ENCODE data around the gene RBCK1.
"Not testable (repeated sequence)": the region's sequence is repeated elsewhere in the genome, so short reads cannot be mapped to it uniquely, and the experiment has no call there.

The RBCK1 gene

DNA sequence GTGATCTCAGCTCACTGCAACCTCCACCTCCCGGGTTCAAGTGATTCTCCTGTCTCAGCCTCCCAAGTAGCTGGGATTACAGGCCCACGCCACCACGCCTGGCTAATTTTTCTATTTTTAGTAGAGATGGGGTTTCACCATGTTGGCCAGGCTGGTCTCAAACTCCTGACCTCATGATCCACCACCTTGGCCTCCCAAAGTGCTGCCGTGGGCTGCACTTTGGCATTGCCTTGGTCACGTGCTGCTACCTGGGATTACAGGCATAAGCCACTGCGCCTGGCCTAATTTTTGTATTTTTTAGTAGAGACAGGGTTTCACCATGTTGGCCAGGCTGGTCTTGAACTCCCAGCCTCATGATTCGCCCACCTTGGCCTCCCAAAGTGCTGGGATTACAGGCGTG is 21.5 kb upstream of the RBCK1 start:
- ATAC-seq, result not testable (repeated sequence)

DNA sequence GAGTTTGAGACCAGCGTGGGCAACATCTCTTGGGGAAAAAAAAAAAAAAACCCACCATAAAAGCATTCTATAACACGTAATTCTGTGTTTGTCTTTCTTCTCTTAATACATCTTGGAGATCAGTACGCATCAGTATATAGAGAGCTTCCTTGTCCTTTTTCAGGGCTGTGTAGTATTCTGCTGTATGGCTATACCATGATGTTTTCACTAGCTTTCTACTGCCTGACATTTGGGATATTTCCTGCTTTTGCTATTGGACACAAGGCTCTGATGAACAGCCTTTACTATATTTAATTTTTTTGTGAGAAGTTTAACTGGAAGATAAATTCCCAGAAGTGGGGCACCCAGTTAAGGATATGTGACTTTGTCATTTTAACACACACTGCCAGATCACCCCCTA is 20.6 kb upstream of the RBCK1 start:
- no peak for ATAC-seq
- TF ChIP-seq TCF4 (CRISPR knock-in tag; IDR thresholded peaks at IDR 0.05; ENCODE audit: borderline replicate concordance) (no peak), OSR1 (CRISPR knock-in tag; IDR thresholded peaks at IDR 0.05) (no peak), ZNF565 (CRISPR knock-in tag; conservative IDR thresholded peaks at IDR 0.05; ENCODE audit: low read depth) (no peak), ISL1 (CRISPR knock-in tag; IDR thresholded peaks at IDR 0.05) (no peak), ZNF8 (CRISPR knock-in tag; IDR thresholded peaks at IDR 0.05) (peak; percentile 87), ARNTL (CRISPR knock-in tag; IDR thresholded peaks at IDR 0.05; ENCODE audit: borderline replicate concordance, low read depth) (no peak)
- TF ChIP-seq, protein P1, sequence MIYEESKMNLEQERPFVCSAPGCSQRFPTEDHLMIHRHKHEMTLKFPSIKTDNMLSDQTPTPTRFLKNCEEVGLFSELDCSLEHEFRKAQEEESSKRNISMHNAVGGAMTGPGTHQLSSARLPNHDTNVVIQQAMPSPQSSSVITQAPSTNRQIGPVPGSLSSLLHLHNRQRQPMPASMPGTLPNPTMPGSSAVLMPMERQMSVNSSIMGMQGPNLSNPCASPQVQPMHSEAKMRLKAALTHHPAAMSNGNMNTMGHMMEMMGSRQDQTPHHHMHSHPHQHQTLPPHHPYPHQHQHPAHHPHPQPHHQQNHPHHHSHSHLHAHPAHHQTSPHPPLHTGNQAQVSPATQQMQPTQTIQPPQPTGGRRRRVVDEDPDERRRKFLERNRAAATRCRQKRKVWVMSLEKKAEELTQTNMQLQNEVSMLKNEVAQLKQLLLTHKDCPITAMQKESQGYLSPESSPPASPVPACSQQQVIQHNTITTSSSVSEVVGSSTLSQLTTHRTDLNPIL (CRISPR knock-in tag; IDR thresholded peaks at IDR 0.05; ENCODE audit: low read depth), result no peak
- TF ChIP-seq, protein P2, sequence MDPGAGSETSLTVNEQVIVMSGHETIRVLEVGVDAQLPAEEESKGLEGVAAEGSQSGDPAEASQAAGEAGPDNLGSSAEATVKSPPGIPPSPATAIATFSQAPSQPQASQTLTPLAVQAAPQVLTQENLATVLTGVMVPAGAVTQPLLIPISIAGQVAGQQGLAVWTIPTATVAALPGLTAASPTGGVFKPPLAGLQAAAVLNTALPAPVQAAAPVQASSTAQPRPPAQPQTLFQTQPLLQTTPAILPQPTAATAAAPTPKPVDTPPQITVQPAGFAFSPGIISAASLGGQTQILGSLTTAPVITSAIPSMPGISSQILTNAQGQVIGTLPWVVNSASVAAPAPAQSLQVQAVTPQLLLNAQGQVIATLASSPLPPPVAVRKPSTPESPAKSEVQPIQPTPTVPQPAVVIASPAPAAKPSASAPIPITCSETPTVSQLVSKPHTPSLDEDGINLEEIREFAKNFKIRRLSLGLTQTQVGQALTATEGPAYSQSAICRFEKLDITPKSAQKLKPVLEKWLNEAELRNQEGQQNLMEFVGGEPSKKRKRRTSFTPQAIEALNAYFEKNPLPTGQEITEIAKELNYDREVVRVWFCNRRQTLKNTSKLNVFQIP (CRISPR knock-in tag; IDR thresholded peaks at IDR 0.05; ENCODE audit: borderline replicate concordance, low read depth), result no peak

DNA sequence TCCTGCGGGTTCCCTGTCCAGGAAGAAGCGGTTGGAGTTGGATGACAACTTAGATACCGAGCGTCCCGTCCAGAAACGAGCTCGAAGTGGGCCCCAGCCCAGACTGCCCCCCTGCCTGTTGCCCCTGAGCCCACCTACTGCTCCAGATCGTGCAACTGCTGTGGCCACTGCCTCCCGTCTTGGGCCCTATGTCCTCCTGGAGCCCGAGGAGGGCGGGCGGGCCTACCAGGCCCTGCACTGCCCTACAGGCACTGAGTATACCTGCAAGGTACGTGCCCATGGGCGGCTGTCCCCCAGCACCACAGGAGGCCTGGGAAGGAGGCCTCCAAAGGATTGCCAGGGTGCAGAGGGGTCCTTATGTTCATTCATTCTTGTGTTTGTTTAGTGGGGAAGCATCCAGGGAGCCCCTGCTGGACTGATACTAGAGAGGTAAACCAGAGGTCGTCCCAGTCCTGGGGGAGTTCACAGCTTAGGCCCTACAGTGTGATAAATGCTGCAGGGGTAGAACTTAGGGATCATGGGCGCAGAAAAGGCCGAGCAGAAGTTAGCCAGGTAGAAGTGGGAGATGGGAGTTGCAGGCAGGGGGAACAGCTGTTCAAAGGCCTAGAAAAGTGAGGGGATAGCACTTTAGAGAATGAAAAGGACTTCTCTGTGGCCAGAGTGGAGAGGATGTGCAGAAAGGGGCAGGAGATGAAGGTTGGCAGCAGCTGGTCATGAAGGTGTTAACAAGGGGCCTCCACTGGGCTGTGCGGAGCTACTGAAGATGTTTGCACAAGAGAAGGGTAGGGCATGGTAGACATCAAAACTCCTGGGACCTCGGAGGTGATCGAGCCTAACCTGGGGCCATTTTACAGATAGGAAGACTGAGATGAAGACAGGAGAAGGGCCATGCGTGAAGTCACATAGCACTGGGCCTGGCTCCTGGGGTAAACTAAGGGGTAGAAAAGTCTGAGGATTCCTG is 19.8 kb upstream of the RBCK1 start:
- TF ChIP-seq ZNF70 (CRISPR knock-in tag; IDR thresholded peaks at IDR 0.05) (no peak), GLIS3 (CRISPR knock-in tag; IDR thresholded peaks at IDR 0.05) (no peak), OSR1 (CRISPR knock-in tag; IDR thresholded peaks at IDR 0.05) (no peak), TOX (CRISPR knock-in tag; IDR thresholded peaks at IDR 0.05; ENCODE audit: borderline replicate concordance) (no peak), ZNF565 (CRISPR knock-in tag; conservative IDR thresholded peaks at IDR 0.05; ENCODE audit: low read depth) (no peak), ISL1 (CRISPR knock-in tag; IDR thresholded peaks at IDR 0.05) (no peak)
- TF ChIP-seq, protein P3, sequence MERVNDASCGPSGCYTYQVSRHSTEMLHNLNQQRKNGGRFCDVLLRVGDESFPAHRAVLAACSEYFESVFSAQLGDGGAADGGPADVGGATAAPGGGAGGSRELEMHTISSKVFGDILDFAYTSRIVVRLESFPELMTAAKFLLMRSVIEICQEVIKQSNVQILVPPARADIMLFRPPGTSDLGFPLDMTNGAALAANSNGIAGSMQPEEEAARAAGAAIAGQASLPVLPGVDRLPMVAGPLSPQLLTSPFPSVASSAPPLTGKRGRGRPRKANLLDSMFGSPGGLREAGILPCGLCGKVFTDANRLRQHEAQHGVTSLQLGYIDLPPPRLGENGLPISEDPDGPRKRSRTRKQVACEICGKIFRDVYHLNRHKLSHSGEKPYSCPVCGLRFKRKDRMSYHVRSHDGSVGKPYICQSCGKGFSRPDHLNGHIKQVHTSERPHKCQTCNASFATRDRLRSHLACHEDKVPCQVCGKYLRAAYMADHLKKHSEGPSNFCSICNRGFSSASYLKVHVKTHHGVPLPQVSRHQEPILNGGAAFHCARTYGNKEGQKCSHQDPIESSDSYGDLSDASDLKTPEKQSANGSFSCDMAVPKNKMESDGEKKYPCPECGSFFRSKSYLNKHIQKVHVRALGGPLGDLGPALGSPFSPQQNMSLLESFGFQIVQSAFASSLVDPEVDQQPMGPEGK (CRISPR knock-in tag; IDR thresholded peaks at IDR 0.05; ENCODE audit: borderline replicate concordance), result no peak
- TF ChIP-seq, protein P4, sequence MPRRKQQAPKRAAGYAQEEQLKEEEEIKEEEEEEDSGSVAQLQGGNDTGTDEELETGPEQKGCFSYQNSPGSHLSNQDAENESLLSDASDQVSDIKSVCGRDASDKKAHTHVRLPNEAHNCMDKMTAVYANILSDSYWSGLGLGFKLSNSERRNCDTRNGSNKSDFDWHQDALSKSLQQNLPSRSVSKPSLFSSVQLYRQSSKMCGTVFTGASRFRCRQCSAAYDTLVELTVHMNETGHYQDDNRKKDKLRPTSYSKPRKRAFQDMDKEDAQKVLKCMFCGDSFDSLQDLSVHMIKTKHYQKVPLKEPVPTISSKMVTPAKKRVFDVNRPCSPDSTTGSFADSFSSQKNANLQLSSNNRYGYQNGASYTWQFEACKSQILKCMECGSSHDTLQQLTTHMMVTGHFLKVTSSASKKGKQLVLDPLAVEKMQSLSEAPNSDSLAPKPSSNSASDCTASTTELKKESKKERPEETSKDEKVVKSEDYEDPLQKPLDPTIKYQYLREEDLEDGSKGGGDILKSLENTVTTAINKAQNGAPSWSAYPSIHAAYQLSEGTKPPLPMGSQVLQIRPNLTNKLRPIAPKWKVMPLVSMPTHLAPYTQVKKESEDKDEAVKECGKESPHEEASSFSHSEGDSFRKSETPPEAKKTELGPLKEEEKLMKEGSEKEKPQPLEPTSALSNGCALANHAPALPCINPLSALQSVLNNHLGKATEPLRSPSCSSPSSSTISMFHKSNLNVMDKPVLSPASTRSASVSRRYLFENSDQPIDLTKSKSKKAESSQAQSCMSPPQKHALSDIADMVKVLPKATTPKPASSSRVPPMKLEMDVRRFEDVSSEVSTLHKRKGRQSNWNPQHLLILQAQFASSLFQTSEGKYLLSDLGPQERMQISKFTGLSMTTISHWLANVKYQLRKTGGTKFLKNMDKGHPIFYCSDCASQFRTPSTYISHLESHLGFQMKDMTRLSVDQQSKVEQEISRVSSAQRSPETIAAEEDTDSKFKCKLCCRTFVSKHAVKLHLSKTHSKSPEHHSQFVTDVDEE (CRISPR knock-in tag; IDR thresholded peaks at IDR 0.05), result no peak
- TF ChIP-seq, protein P5, sequence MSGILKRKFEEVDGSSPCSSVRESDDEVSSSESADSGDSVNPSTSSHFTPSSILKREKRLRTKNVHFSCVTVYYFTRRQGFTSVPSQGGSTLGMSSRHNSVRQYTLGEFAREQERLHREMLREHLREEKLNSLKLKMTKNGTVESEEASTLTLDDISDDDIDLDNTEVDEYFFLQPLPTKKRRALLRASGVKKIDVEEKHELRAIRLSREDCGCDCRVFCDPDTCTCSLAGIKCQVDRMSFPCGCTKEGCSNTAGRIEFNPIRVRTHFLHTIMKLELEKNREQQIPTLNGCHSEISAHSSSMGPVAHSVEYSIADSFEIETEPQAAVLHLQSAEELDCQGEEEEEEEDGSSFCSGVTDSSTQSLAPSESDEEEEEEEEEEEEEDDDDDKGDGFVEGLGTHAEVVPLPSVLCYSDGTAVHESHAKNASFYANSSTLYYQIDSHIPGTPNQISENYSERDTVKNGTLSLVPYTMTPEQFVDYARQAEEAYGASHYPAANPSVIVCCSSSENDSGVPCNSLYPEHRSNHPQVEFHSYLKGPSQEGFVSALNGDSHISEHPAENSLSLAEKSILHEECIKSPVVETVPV (CRISPR knock-in tag; IDR thresholded peaks at IDR 0.05), result no peak

DNA sequence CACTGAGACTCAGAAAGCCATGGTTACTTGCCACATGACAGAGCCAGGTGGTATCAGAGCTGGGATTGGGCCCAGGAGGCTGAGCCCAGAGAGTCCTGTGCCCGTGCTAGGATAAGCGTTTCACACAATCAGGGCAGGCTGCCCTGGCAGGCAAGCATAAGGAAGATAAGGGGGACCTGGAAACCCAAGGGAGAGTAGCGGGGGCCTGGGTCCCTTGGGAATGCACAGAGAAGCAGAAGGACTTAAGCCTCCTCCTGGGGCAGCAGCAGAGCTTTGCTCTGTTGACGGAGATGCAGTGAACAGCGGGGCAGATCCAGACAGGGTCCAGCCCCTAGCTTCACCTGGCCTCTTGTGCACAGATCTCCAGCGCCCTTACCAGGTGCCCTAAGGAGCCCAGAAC is 18.9 kb upstream of the RBCK1 start:
- TF ChIP-seq RARB (CRISPR knock-in tag; IDR thresholded peaks at IDR 0.05) (no peak), SNAI2 (CRISPR knock-in tag; IDR thresholded peaks at IDR 0.05) (no peak), ESRRG (CRISPR knock-in tag; IDR thresholded peaks at IDR 0.05) (no peak), PPARA (CRISPR knock-in tag; IDR thresholded peaks at IDR 0.05; ENCODE audit: borderline replicate concordance) (no peak)
- TF ChIP-seq, protein P5 (CRISPR knock-in tag; IDR thresholded peaks at IDR 0.05), result no peak
- TF ChIP-seq, protein P3 (CRISPR knock-in tag; IDR thresholded peaks at IDR 0.05; ENCODE audit: borderline replicate concordance), result no peak
- TF ChIP-seq, protein P4 (CRISPR knock-in tag; IDR thresholded peaks at IDR 0.05), result no peak
- ATAC-seq, result no peak

More for the DNA sequence above, 19.8 kb upstream of the RBCK1 start:
- no peak for ATAC-seq

All from SK-N-SH treated with all-trans-retinoic acid at 6 μM for 48 hours (cell line).